A549 treated with GW870086 at 1 μM for 4 hours (cell line): ENCODE measurements around the gene QARS1. TPM values are rescaled to one million over a fixed set of nuclear protein-coding genes. Genes with fewer than 3 reads are reported as not detected.

Experiments
- total RNA-seq: library from RNA; stranded (reverse); fragments of 200-300 nt; extraction: Qiagen RNA extraction; gene quantifications from 5 replicates; pipeline ENCODE4 v1.2.3, GENCODE V29; 2022; ENCODE audit warnings: low read depth

Gene QARS1
- total RNA-seq: 129 to 152 TPM (median 140 TPM) in 5 replicates

DNA sequence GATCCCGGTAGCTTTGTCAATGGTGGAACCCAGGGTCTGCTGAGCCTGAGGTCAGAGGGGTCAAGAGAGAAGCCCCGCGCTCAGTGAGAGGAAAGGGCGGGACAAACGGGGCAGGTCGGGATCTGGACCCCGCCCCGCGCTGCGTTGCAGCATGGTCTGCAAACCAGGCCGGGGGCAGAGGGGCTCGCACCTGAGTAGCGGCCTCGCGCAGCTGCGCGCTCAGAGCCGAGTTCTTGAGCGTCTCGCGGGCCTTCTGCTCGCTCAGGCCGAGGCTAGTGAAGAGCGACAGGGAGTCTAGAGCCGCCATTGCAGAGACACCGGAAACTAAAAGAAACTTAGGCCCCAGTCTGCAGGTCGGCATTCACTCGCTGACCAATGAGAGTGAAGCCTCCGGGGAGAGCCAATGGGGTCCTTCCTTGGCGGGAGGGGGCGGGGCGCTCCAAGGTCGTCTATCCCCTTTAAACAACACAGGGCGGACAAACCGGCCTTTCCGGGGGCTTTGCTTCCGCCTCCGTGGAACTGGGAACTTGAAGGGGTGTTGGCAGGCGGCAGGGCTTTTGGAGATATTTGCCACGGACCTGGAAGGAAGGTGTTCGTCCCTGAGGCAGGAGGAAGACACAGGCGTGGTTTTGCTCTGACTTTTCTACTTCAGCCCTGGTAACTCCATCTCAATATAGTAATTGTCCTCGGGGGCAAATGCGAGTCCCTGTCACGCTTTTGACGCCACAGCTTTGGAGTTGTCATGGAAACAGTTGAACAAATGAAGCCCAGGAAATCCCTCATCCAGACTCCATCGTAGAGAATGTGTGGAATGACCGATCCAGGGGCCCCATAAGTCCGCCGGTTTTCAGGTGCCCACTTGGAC is at the start of gene QARS1:
QARS1 (minus strand) TSS at position 331 of the 865 bp plus-strand sequence; CDS start at position 307, 24 bp downstream.

GRCh38 chr3:49132437-49133225 is 28.1 kb upstream of the QARS1 start, which contains the start of gene LAMB2:
Gene LAMB2, minus strand, starts transcription at chr3:49133050. Its CDS starts 183 bp downstream, at chr3:49132867.

GRCh38 chr3:49120438-49121131 is 16.0 kb upstream of the QARS1 start, which contains the start of gene USP19:
Gene USP19, minus strand, starts transcription at chr3:49120823. Its CDS starts 1,678 bp downstream, at chr3:49119145.

GRCh38 chr3:49093853-49094767 is 10.4 kb downstream of the QARS1 start, which contains the start of gene QRICH1:
Gene QRICH1, minus strand, starts transcription at chr3:49094071. Its CDS starts 17,054 bp downstream, at chr3:49077017.

Other genes starting within 250 kb of the QARS1 start
- 9.6 to 11.3 TPM (median 10.8 TPM) in 5 replicates for gene SLC25A20, start 205.9 kb downstream of the QARS1 start, total RNA-seq
- gene ARIH2, start 185.9 kb downstream of the QARS1 start, total RNA-seq: 51.7 to 59.8 TPM (median 57.3 TPM) in 5 replicates
- 14.5 to 18.1 TPM (median 16.6 TPM) in 5 replicates for gene P4HTM, start 114.5 kb downstream of the QARS1 start, total RNA-seq
- 61.1 to 69.8 TPM (median 66.9 TPM) in 5 replicates for gene WDR6, start 97.4 kb downstream of the QARS1 start, total RNA-seq
- 20.4 to 26.4 TPM (median 22.4 TPM) in 5 replicates for gene DALRD3, start 86.2 kb downstream of the QARS1 start, total RNA-seq
- gene NDUFAF3, start 82.6 kb downstream of the QARS1 start, total RNA-seq: 63.1 to 98.4 TPM (median 86.2 TPM) in 5 replicates
- gene IMPDH2, start 75.4 kb downstream of the QARS1 start, total RNA-seq: 147 to 166 TPM (median 153 TPM) in 5 replicates
- gene QRICH1, start 10.7 kb downstream of the QARS1 start, total RNA-seq: 32.8 to 39.1 TPM (median 38.5 TPM) in 5 replicates
- gene USP19, start 16.1 kb upstream of the QARS1 start, total RNA-seq: 17.5 to 23.3 TPM (median 21.3 TPM) in 5 replicates
- gene LAMB2, start 28.3 kb upstream of the QARS1 start, total RNA-seq: 86.4 to 110 TPM (median 98.1 TPM) in 5 replicates
- gene CCDC71, start 61.6 kb upstream of the QARS1 start, total RNA-seq: 11.0 to 14.9 TPM (median 12.2 TPM) in 5 replicates
- 4.6 to 6.7 TPM (median 4.9 TPM) in 5 replicates for gene KLHDC8B, start 66.8 kb upstream of the QARS1 start, total RNA-seq
- 1.5 to 2.1 TPM (median 1.8 TPM) in 5 replicates for gene C3orf62, start 172.5 kb upstream of the QARS1 start, total RNA-seq
- gene USP4, start 235.3 kb upstream of the QARS1 start, total RNA-seq: 11.7 to 14.8 TPM (median 14.7 TPM) in 5 replicates